UCSD-AML1 (cell line): ENCODE data around the gene NME4.
"Not testable (repeated sequence)": the region's sequence is repeated elsewhere in the genome, so short reads cannot be mapped to it uniquely, and the experiment has no call there.

ENCODE experiments used
- DNase-seq: peaks from one replicate; lab custom pipeline; 2025; ENCODE audit not compliant: unreplicated experiment; lab: John Stamatoyannopoulos, UW

The NME4 gene

GRCh38 chr16:375927-376816 lies 20.8 kb upstream of the NME4 start:
- no peak for DNase-seq

GRCh38 chr16:376817-377418 lies 20.1 kb upstream of the NME4 start:
- DNase-seq, result no peak

- no peak for DNase-seq
Measured at GRCh38 chr16:377419-377951, 19.5 kb upstream of the NME4 start.

DNA sequence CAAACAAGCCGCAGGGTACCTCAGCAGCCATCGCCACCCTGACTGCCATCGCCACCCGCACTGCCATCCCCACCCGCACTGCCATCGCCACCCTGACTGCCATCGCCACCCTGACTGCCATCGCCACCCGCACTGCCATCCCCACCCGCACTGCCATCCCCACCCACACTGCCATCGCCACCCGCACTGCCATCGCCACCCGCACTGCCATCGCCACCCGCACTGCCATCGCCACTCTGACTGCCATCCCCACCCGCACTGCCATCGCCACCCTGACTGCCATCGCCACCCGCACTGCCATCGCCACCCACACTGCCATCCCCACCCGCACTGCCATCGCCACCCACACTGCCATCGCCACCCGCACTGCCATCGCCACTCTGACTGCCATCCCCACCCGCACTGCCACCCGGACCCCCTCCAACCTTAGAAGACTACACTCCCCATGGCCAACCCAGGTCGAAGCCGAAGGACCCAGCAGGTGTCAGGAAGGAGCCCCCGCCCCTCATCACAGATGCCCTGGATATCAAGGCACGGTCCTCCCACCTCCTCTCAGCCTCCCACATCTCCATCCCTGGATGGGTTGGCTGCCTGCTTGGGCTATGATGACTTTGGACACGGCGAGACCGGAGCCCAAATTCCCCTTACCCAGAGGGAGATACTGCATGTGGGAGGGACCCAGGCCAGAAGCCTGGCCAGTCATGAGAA lies 18.7 kb upstream of the NME4 start:
- not testable (repeated sequence) for DNase-seq

DNA sequence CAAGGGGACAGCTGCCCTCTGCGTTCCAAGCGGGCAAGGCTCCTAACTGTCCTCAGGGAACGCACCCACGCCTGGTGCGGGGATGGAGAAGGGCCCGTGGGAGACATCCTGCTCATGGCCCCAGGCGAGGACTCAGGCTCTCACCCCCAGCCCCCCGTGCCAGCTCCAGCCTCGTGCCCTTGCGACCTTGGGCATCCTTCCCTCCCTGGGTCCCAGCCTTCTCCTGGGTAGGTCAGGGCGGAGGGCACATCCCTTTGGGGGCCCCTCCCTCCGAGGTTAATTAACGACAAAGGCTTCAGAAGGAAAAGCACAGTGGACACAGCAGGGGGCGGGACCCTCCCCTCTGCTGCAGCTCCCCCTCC lies 18.2 kb upstream of the NME4 start:
- DNase-seq, result no peak

DNA sequence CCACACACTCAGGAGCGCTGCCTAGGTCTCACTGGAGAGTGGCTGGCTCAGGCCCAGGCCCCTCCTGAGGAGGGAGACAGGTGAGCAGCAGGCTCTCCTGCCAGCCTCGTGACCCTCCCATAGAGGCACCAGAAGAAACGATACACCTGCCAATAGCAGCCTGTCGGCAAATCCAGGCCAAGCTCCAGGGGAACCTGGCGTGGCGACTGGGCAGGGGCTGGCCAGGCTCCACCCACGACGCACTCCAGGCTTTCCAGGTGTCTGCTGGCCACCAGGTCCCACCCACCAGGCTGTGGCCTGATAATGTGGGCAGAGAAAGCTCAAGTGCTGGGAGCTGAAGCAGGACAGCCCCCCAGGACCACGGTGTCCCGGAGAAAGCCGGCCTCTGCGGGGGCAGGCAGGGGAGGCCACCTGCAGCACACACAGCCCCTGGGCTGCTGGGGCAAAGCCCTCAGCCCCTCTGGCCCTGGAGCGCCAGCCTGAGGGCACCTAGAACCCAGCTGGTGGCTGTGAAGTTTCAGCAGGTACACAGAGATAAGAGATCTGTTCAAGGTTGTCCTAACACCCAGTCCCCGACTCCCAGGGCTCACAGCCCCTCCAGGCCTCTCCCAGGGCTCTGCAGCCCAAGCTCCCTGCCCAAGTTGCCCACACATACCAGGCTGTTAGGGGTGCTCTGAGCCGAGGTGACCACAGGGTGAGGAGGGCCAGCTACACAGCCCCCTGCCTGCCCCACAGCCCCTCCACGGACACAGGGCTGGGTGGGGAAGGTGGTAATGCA lies 17.6 kb upstream of the NME4 start:
- no peak for DNase-seq

GRCh38 chr16:379961-380761 lies 16.8 kb upstream of the NME4 start:
- DNase-seq, result no peak

DNA sequence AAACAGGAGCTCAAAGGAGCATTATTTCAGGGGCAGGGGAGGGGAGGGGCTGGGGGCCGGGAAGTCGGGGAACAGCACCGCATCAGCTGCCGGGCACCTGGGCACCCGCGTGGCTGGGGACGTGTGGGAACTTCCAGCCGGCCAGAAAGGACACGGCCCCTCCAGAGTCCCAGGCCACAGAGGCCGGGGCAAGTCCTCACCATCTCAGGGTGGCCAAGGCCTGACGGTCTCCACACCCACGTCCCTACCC lies 16.3 kb upstream of the NME4 start:
- DNase-seq, result no peak

GRCh38 chr16:381012-381788 lies 15.8 kb upstream of the NME4 start:
- DNase-seq, result peak; percentile 28

DNA sequence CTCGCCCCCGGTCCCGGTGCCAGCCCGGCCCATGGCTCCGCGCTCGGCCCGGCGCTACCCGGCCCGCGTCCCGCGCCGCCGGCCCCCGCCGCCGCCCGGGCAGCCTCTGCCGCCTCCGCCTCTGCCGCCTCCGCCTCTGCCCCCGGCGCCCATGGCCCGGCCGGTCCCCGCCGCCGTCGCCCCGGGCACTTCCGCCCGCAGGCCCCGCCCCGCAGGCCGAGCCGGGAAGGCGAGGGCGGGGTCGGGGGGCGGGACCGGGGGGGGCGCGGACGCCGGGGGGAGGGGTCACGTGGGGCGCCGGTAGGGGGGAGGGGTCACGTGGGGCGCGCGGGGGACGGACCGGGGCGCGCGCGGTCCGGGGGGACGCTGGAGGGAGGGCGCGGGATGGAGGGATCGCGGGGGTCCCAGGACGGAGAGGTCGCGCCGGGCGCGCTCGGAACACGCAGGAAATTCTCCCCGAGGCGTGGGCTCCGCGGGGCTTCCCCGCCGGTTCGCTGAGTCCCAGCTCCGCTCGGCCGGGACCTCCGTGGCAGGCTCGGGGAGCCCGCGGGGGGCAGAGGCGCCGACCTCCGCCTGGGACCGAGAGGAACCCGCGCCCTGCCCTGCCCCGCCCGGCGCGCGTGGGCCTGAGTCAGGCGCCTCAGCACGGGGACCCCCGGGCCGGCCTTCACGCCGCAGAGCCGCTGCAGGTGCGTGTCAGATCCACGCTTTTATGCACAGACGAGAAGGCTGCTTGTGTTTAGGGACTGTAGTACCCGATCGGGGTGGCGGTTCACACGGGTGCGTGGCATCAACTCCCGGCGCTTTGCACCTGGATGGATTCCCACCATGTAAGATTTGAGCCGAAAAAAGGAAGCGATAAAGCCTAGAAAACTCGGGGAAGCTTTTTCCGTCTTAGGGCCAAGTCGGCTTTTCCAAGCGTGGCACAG lies 14.9 kb upstream of the NME4 start, which contains the start of gene PGAP6:
Gene PGAP6 (minus strand): TSS at position 190 of the 929 bp plus-strand sequence. CDS start 157 bp downstream, at position 33.
- peak; percentile 78 for DNase-seq

DNA sequence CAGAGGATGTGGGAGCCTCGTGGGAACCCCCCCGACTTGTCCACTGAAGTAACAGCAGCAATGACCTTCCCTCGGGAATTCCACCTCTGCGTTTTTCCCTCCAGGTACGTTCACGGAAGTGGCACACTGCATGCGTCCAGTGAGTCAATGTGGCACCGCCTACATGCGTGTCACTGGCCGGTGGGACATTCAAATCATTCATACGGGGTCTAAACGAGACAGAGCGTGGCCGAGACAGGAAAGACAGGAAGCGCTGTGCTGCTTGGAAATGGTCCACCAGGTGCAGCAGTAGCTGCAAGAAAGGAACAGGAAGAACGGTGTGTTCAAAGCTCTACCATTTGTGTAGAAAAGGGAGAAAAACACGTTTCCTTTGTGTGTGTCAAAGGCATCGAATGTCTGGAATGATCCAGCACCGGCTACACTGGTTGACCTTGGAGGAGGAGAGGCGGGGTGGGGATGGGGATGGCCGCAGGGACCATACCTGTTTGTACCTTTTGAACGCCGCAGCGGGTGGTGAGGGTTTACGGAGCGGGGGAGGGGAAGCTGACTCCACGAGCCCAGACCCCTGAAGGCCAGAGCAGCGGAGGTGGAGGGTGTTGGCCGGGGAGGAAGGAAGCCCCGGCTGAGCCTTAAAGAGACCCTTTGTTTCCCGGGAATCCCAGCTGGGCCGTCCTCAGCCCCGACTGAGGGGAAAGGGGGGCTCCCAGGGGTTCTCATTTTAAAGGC lies 13.5 kb upstream of the NME4 start:
- DNase-seq, result no peak

GRCh38 chr16:386641-387156 lies 10.3 kb upstream of the NME4 start:
- no peak for DNase-seq

DNA sequence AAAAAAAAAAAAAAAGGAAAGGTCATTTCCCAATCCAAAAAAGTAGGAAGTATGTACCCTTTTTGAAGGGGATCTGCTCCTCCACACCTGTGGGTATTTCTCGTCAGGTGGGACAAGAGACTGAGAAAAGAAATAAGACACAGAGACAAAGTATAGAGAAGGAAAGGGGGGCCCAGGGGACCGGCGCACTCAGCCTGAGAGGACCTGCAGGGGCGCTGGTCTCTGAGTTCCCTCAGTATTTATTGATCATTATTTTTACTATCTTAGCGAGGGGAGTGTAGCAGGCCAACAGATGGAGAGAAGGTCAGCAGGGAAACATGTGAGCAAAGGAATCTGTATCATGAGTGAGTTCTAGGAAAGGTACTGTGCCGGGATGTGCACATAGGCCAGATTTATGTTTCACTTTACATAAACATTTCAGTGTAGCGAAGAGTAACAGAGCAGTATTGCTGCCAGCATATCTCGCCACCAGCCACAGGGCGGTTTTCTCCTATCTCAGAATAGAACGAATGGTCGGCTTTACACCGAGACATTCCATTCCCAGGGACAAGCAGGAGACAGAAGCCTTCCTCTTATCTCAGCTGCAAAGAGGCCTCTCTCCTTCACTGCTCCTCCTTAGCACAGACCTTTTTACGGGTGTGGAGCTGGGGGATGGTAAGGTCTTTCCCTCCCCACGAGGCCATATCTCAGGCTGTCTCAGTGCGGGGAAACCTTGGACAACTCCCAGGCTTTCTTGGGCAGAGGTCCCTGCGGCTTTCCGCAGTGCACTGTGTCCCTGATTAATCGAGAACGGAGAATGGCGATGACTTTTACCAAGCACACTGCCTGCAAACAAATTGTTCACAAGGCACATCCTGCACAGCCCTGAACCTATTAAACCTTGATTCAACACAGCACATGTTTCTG lies 9.0 kb upstream of the NME4 start:
- not testable (repeated sequence) for DNase-seq

DNA sequence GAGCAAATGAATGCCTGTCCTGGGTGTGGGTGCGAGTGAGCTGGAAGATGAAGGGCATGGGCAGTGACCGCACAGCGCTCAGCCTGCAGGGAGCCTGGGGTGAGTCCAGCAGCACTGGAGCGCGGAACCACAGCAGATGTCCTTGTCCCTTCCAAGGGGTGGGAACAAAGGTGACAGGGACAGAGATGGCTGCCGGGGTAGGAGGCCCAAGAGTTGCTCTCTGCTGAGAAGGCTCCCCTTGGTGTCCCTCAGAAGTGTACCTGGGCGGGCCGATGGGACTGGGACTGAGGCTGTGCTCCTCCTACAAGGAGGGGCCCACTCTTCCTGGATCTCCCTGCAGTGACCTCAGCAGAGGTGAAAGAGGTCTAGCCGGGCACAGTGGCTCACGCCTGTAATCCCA lies 7.6 kb upstream of the NME4 start:
- DNase-seq, result no peak

DNA sequence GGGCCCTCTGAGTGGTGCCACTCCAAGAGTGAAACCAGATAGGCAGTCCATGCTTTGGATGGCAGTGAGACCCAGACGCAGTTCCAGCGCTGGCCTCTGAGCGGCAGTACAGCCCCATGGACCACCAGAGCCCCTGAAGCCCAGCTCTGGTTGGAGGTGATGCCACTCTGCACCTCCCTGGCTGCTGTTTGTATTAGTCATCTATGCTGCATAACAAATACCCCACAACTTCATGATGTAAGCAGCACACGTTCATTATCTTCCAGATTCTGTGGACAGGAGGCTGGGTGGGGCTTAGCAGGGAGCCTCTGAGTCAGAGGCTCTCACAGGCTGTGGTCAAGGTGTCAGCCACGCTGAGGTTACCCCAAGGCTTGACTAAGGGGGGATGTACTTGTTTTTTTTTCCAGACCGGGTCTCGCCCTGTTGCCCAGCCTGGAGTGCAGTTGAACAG lies 5.1 kb upstream of the NME4 start:
- DNase-seq, result peak; percentile 83

DNA sequence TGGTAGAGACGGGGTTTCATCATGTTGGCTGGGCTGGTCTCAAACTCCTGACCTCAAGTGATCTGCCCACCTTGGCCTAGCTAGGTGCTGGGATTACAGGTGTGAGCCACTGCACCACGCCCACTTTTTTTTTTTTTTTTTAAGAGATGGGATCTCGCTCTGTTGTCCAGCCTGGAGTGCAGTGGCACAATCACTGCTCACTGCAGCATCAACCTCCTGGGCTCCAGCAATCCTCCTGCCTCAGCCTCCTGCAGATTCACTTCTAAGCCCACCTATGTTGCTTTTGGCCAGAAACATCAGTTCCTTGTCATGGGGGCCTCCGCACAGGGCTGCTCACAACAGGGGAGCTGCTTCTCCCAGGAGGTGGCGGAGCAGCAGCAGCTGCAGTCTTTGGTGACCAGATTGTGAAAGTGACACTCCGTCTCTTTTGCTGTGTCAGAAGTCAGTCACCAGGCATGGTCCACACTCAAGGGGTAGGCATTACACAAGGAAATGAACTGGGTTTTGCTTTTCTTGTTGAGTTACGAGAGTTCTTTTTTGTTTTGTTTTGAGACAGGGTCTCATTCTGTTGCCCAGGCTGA lies 4.5 kb upstream of the NME4 start:
- DNase-seq, result no peak
